ENCODE data around the gene SPHKAP. TPM values are rescaled to one million over a fixed set of nuclear protein-coding genes. Genes with fewer than 3 reads are reported as not detected.
"Not testable (repeated sequence)": the region's sequence is repeated elsewhere in the genome, so short reads cannot be mapped to it uniquely, and the experiment has no call there.

SPHKAP gene
- total RNA-seq, 1 experiment from 2014 or later = not detected

- DNase-seq = no peak
- H3K36me3 ChIP-seq = no peaks in the 10 kb centered on the region
- no peaks in the 10 kb centered on the region; the same call in none of the 2 replicates for H3K27me3 ChIP-seq
- H3K9me3 ChIP-seq = no peaks in the 10 kb centered on the region
- no peak overlapping the region for H3K4me3 ChIP-seq
These were observed 55.1 kb downstream of the SPHKAP start for GRCh38 chr2:228126401-228126800.

- H3K36me3 ChIP-seq = no peaks in the 10 kb centered on the region
- H3K9me3 ChIP-seq = no peaks in the 10 kb centered on the region
- no peak overlapping the region for H3K4me3 ChIP-seq
- H3K27me3 ChIP-seq = 0 out of 2 replicates have a peak, but pooled peaks cover 4% of the 10 kb centered on the region
- DNase-seq = no peak
These were observed 62.5 kb downstream of the SPHKAP start for GRCh38 chr2:228118940-228119339.

- no peak for DNase-seq
- Histone ChIP-seq H3K27me3 (peaks cover 10% of the 10 kb centered on the region; the same call in 1 of the 2 replicates), H3K4me3 (no peak overlapping the region), H3K36me3 (no peaks in the 10 kb centered on the region), H3K9me3 (no peaks in the 10 kb centered on the region)
These were observed 73.6 kb downstream of the SPHKAP start for GRCh38 chr2:228107846-228108245.

- Histone ChIP-seq H3K4me3 (no peak overlapping the region), H3K27me3 (no peaks in the 10 kb centered on the region; the same call in 1 of the 2 replicates), H3K36me3 (no peaks in the 10 kb centered on the region), H3K9me3 (no peaks in the 10 kb centered on the region)
- no peak for DNase-seq
These were observed 75.8 kb downstream of the SPHKAP start for GRCh38 chr2:228105526-228106250.

GRCh38 chr2:228104215-228104614 is 77.3 kb downstream of the SPHKAP start:
- H3K4me3 ChIP-seq = no peak overlapping the region
- DNase-seq = no peak
- H3K27me3 ChIP-seq = no peaks in the 10 kb centered on the region; the same call in 1 of the 2 replicates
- H3K36me3 ChIP-seq = no peaks in the 10 kb centered on the region
- H3K9me3 ChIP-seq = no peaks in the 10 kb centered on the region; the same call in 1 of the 2 replicates

GRCh38 chr2:228103379-228103778 is 78.1 kb downstream of the SPHKAP start:
- Histone ChIP-seq H3K4me3 (no peak overlapping the region), H3K36me3 (no peaks in the 10 kb centered on the region)

GRCh38 chr2:228102949-228103348 is 78.5 kb downstream of the SPHKAP start:
- Histone ChIP-seq H3K9me3 (no peaks in the 10 kb centered on the region; the same call in 1 of the 2 replicates), H3K4me3 (no peak overlapping the region), H3K27me3 (no peaks in the 10 kb centered on the region; the same call in 1 of the 2 replicates), H3K36me3 (no peaks in the 10 kb centered on the region)
- no peak for DNase-seq

More at GRCh38 chr2:228103379-228103778, 78.1 kb downstream of the SPHKAP start:
- H3K9me3 ChIP-seq = no peaks in the 10 kb centered on the region; the same call in 1 of the 2 replicates
- DNase-seq = no peak
- no peaks in the 10 kb centered on the region; the same call in 1 of the 2 replicates for H3K27me3 ChIP-seq

GRCh38 chr2:228094377-228094921 is 87.0 kb downstream of the SPHKAP start:
- no peaks in the 10 kb centered on the region for H3K36me3 ChIP-seq
- DNase-seq = peak; percentile 32
- H3K27me3 ChIP-seq = no peaks in the 10 kb centered on the region
- no peaks in the 10 kb centered on the region; the same call in 1 of the 2 replicates for H3K9me3 ChIP-seq
- no peak overlapping the region for H3K4me3 ChIP-seq

- H3K27me3 ChIP-seq = no peaks in the 10 kb centered on the region
- no peak for DNase-seq
- H3K9me3 ChIP-seq = no peaks in the 10 kb centered on the region; the same call in 1 of the 2 replicates
- H3K36me3 ChIP-seq = no peaks in the 10 kb centered on the region
- no peak overlapping the region for H3K4me3 ChIP-seq
These were observed 89.4 kb downstream of the SPHKAP start for GRCh38 chr2:228092056-228092455.

GRCh38 chr2:228086561-228086960 is 94.9 kb downstream of the SPHKAP start:
- no peak for DNase-seq
- no peaks in the 10 kb centered on the region for H3K36me3 ChIP-seq
- no peak overlapping the region for H3K4me3 ChIP-seq
- no peaks in the 10 kb centered on the region for H3K27me3 ChIP-seq
- H3K9me3 ChIP-seq = no peaks in the 10 kb centered on the region; the same call in 1 of the 2 replicates

GRCh38 chr2:228084717-228085116 is 96.8 kb downstream of the SPHKAP start:
- DNase-seq = no peak
- Histone ChIP-seq H3K36me3 (no peaks in the 10 kb centered on the region), H3K9me3 (no peaks in the 10 kb centered on the region)

GRCh38 chr2:228083131-228083530 is 98.4 kb downstream of the SPHKAP start:
- Histone ChIP-seq H3K27me3 (no peaks in the 10 kb centered on the region), H3K9me3 (no peaks in the 10 kb centered on the region), H3K4me3 (no peak overlapping the region), H3K36me3 (no peaks in the 10 kb centered on the region)
- DNase-seq = no peak

More at GRCh38 chr2:228084717-228085116, 96.8 kb downstream of the SPHKAP start:
- H3K4me3 ChIP-seq = no peak overlapping the region
- no peaks in the 10 kb centered on the region for H3K27me3 ChIP-seq

GRCh38 chr2:228082571-228082970 is 98.9 kb downstream of the SPHKAP start:
- Histone ChIP-seq H3K27me3 (no peaks in the 10 kb centered on the region), H3K4me3 (no peak overlapping the region), H3K36me3 (no peaks in the 10 kb centered on the region), H3K9me3 (no peaks in the 10 kb centered on the region)
- no peak for DNase-seq

- H3K36me3 ChIP-seq = no peaks in the 10 kb centered on the region
- no peaks in the 10 kb centered on the region for H3K9me3 ChIP-seq
- H3K4me3 ChIP-seq = no peak overlapping the region
- DNase-seq = no peak
- H3K27me3 ChIP-seq = no peaks in the 10 kb centered on the region
These were observed 102.3 kb downstream of the SPHKAP start for GRCh38 chr2:228079194-228079593.

GRCh38 chr2:228076695-228077094 is 104.8 kb downstream of the SPHKAP start:
- not testable (repeated sequence) for DNase-seq, H3K9me3 ChIP-seq

GRCh38 chr2:228072669-228073068 is 108.8 kb downstream of the SPHKAP start:
- no peaks in the 10 kb centered on the region; the same call in 1 of the 2 replicates for H3K27me3 ChIP-seq
- no peaks in the 10 kb centered on the region for H3K36me3 ChIP-seq
- no peak for DNase-seq
- no peak overlapping the region for H3K4me3 ChIP-seq
- H3K9me3 ChIP-seq = no peaks in the 10 kb centered on the region

More at GRCh38 chr2:228076695-228077094, 104.8 kb downstream of the SPHKAP start:
- H3K4me3 ChIP-seq, H3K27me3 ChIP-seq, H3K36me3 ChIP-seq: not testable (repeated sequence)

GRCh38 chr2:228067309-228067708 is 114.2 kb downstream of the SPHKAP start:
- Histone ChIP-seq H3K36me3 (no peaks in the 10 kb centered on the region), H3K27me3 (no peaks in the 10 kb centered on the region; the same call in 1 of the 2 replicates), H3K4me3 (no peak overlapping the region), H3K9me3 (no peaks in the 10 kb centered on the region)
- DNase-seq = no peak
